GM18867 (cell line): ENCODE measurements around the gene ATP9A.
"Not testable (repeated sequence)": the region's sequence is repeated elsewhere in the genome, so short reads cannot be mapped to it uniquely, and the experiment has no call there.

Experiments
- ATAC-seq: cut with Tn5 transposase; IDR thresholded peaks from one replicate; pipeline ENCODE4 v1.9.1; 2021; ENCODE audit warnings: mild to moderate bottlenecking, moderate library complexity; ENCODE audit not compliant: unreplicated experiment

ATP9A gene

GRCh38 chr20:51656726-51657260 lies 111.4 kb downstream of the ATP9A start:
- no peak for ATAC-seq

- ATAC-seq = not testable (repeated sequence)
Measured at GRCh38 chr20:51656089-51656488, 112.1 kb downstream of the ATP9A start.

GRCh38 chr20:51654495-51654894 lies 113.7 kb downstream of the ATP9A start:
- no peak for ATAC-seq

GRCh38 chr20:51654060-51654459 lies 114.1 kb downstream of the ATP9A start:
- ATAC-seq = no peak

GRCh38 chr20:51653226-51653625 lies 115.0 kb downstream of the ATP9A start:
- no peak for ATAC-seq

GRCh38 chr20:51651921-51652549 lies 116.2 kb downstream of the ATP9A start:
- no peak for ATAC-seq

- ATAC-seq = no peak
Measured at GRCh38 chr20:51650685-51651134, 117.5 kb downstream of the ATP9A start.

GRCh38 chr20:51648571-51648947 lies 119.6 kb downstream of the ATP9A start:
- ATAC-seq = no peak

GRCh38 chr20:51647674-51648570 lies 120.3 kb downstream of the ATP9A start:
- ATAC-seq = no peak

- not testable (repeated sequence) for ATAC-seq
Measured at GRCh38 chr20:51643810-51644209, 124.4 kb downstream of the ATP9A start.

- ATAC-seq = no peak
Measured at GRCh38 chr20:51643390-51643789, 124.8 kb downstream of the ATP9A start.

GRCh38 chr20:51641866-51642265 lies 126.3 kb downstream of the ATP9A start:
- no peak for ATAC-seq

- no peak for ATAC-seq
Measured at GRCh38 chr20:51640743-51641142, 127.4 kb downstream of the ATP9A start.

GRCh38 chr20:51639206-51639832 lies 128.9 kb downstream of the ATP9A start:
- ATAC-seq = no peak

GRCh38 chr20:51637241-51637640 lies 130.9 kb downstream of the ATP9A start:
- no peak for ATAC-seq

- ATAC-seq = no peak
Measured at GRCh38 chr20:51636123-51636522, 132.1 kb downstream of the ATP9A start.

GRCh38 chr20:51635680-51636079 lies 132.5 kb downstream of the ATP9A start:
- no peak for ATAC-seq

GRCh38 chr20:51634877-51635276 lies 133.3 kb downstream of the ATP9A start:
- ATAC-seq = no peak

- no peak for ATAC-seq
Measured at GRCh38 chr20:51634257-51634656, 133.9 kb downstream of the ATP9A start.

GRCh38 chr20:51633430-51633829 lies 134.8 kb downstream of the ATP9A start:
- no peak for ATAC-seq

GRCh38 chr20:51631953-51632352 lies 136.2 kb downstream of the ATP9A start:
- no peak for ATAC-seq
